HepG2 (cell line): ENCODE data around the gene CALR. TPM values are rescaled to one million over a fixed set of nuclear protein-coding genes. Genes with fewer than 3 reads are reported as not detected.

Source experiments
- ATAC-seq: fragments of 200-7000 bp; cut with Tn5 transposase; 3 replicates; pipeline ENCODE4 v1.9.1; 2020; ENCODE audit warnings: mild to moderate bottlenecking, moderate library complexity
- BruUV-seq: library from RNA; stranded (reverse); fragments of 400-500 nt; replicated peaks from 2 replicates; lab custom pipeline; 2021; lab: Mats Ljungman, UMichigan
- CTCF ChIA-PET: fragments of 300-600 bp; formaldehyde crosslinking; extraction: SDS; loops from one replicate; lab custom pipeline; 2021; ENCODE audit warnings: low total read pairs, inconsistent platforms, low intra/inter-chr PET ratio; lab: Yijun Ruan, JAX
- POLR2A ChIA-PET: fragments of 350-600 bp; sonication (Branson Sonifier 250); formaldehyde crosslinking; loops from one replicate; lab custom pipeline; 2020; ENCODE audit warnings: antibody characterized with exemption, inconsistent platforms; lab: Yijun Ruan, JAX
- DNase-seq: peaks from one replicate; pipeline ENCODE4 v3.0.0-alpha.2; 2015; ENCODE audit warnings: low spot score
- FAIRE-seq: peaks from 3 replicates; lab custom pipeline; 2011; peaks lifted over from hg19 to GRCh38; lab: Jason Lieb, UNC
- H2AFZ ChIP-seq: one replicate; pipeline ENCODE4 v1.6.1; 2011; ENCODE audit warnings: low read length, inconsistent platforms
- H3K27ac ChIP-seq: fragments of 300-600 bp; 3 replicates; pipeline ENCODE4 v1.8.0; 2011; ENCODE audit warnings: mixed run types, mild to moderate bottlenecking, mixed read lengths, low read length, inconsistent platforms; ENCODE audit not compliant: insufficient read depth; ENCODE audit errors: extremely low read length
- H3K27me3 ChIP-seq, 2 experiments: fragments of 200-600 bp in 1 of 2; 2 replicates in 1 of 2; 3 replicates in 1 of 2; pipeline versions ENCODE4 v1.6.0 to v1.8.0; 2011; ENCODE audit warnings: low read length in 2 of 2, mild to moderate bottlenecking in 2 of 2, moderate library complexity in 2 of 2, inconsistent platforms in 1 of 2; ENCODE audit not compliant: insufficient read depth in 2 of 2, control insufficient read depth in 1 of 2
- H3K36me3 ChIP-seq, 2 experiments: fragments of 200-600 bp in 1 of 2; replicated peaks in 1 of 2; 2 replicates in 1 of 2; 3 replicates in 1 of 2; pipeline versions ENCODE4 v1.5.1 to v1.8.0; 2011; ENCODE audit warnings: low read length in 2 of 2, inconsistent platforms in 1 of 2; ENCODE audit not compliant: insufficient read depth in 2 of 2, control insufficient read depth in 1 of 2
- H3K4me1 ChIP-seq: 2 replicates; pipeline ENCODE4 v1.5.1; 2012; ENCODE audit warnings: low read length, inconsistent platforms; ENCODE audit not compliant: insufficient read depth
- H3K4me2 ChIP-seq: 2 replicates; pipeline ENCODE4 v1.6.0; 2011; ENCODE audit warnings: low read depth, low read length, inconsistent platforms
- H3K4me3 ChIP-seq, 3 experiments: fragments of 200-600 bp in 1 of 3; sonication (generic), shearing (Covaris generic) in 1 of 3; replicated peaks in 1 of 3; 2 replicates each; pipeline ENCODE4 v1.5.1; 2011 to 2016; ENCODE audit warnings: low read length in 3 of 3, inconsistent platforms in 2 of 3, low read depth in 2 of 3, mild to moderate bottlenecking in 2 of 3, control low read depth in 1 of 3, mixed read lengths in 1 of 3; ENCODE audit not compliant: insufficient read depth in 1 of 3
- H3K79me2 ChIP-seq: one replicate; pipeline ENCODE4 v1.6.1; 2011; ENCODE audit warnings: low read length, inconsistent platforms; ENCODE audit not compliant: insufficient read depth
- H3K9ac ChIP-seq: 2 replicates; pipeline ENCODE4 v1.6.0; 2011; ENCODE audit warnings: mild to moderate bottlenecking, low read depth, low read length, inconsistent platforms; ENCODE audit not compliant: insufficient read depth
- H3K9me3 ChIP-seq: 2 replicates; pipeline ENCODE4 v1.5.1; 2012; ENCODE audit warnings: mild to moderate bottlenecking, low read length
- H4K20me1 ChIP-seq: 2 replicates; pipeline ENCODE4 v1.6.0; 2011; ENCODE audit warnings: inconsistent platforms, mild to moderate bottlenecking, low read length, moderate library complexity; ENCODE audit not compliant: insufficient read depth
- CSRNP1 ChIP-seq: sonication (generic); formaldehyde crosslinking; IDR thresholded peaks from 2 replicates; pipeline ENCODE4 v1.8.1; 2023; ENCODE audit warnings: mild to moderate bottlenecking, missing genetic modification reagents
- POLR2G ChIP-seq: fragments of 200-400 bp; formaldehyde crosslinking; IDR thresholded peaks from 2 replicates; pipeline ENCODE4 v1.6.1; 2018; ENCODE audit warnings: mild to moderate bottlenecking, low read depth, low read length, moderate library complexity
- RBFOX2 ChIP-seq: fragments of 200-400 bp; formaldehyde crosslinking; IDR thresholded peaks from 2 replicates; pipeline ENCODE4 v1.6.1; 2017; ENCODE audit warnings: low read depth, mild to moderate bottlenecking, low read length
- TRIM24 ChIP-seq: sonication (generic); formaldehyde crosslinking; IDR thresholded peaks from 2 replicates; pipeline ENCODE4 v1.8.0; 2022; ENCODE audit warnings: mild to moderate bottlenecking, missing genetic modification reagents
- XRCC5 ChIP-seq: fragments of 200-400 bp; formaldehyde crosslinking; optimal IDR thresholded peaks from 2 replicates; pipeline ENCODE3; 2017; ENCODE audit warnings: mild to moderate bottlenecking, low read length
- ZNF260 ChIP-seq: sonication (generic); formaldehyde crosslinking; IDR thresholded peaks from 2 replicates; pipeline ENCODE4 v1.4.0; 2020; ENCODE audit warnings: missing genetic modification reagents, low read depth, mild to moderate bottlenecking, borderline replicate concordance
- WGBS: methylation state at CpG from one replicate; pipeline ENCODE4 v1.1.6; 2017; ENCODE audit warnings: low lambda C conversion rate; 5-methylcytosine and 5-hydroxymethylcytosine counted together
- in situ Hi-C: cut with HindIII; loops from 2 replicates; pipeline ENCODE4 v1.10.0; 2017; ENCODE audit warnings: low pct_unique_long_range_greater_than_20kb; ENCODE audit not compliant: extremely low pct_ligation_motif_present
- intact Hi-C: fragments of 100-400 bp; cut with micrococcal nuclease; formaldehyde crosslinking; loops from one replicate; pipeline ENCODE4 v1.10.0; 2022; ENCODE audit not compliant: unreplicated experiment
- polyA plus RNA-seq, 8 experiments: library from polyadenylated mRNA; depleted of rRNA in 3 of 8; stranded (reverse) in 7 of 8; unstranded in 1 of 8; fragments of >200 nt; fragmentation: Illumina TruSeq in 4 of 8; extraction: Trizol in 4 of 8; gene quantifications; 2 replicates each; pipeline versions ENCODE4 v1.2.1 to v1.2.3, GENCODE V29; 2011 to 2016; ENCODE audit warnings: low read depth in 4 of 8, missing spikeins in 1 of 8, mixed read lengths in 1 of 8; ENCODE audit not compliant: insufficient read depth in 1 of 8
- total RNA-seq, 5 experiments: library from RNA; depleted of rRNA; stranded (reverse); fragments of >200 nt; fragmentation: Illumina TruSeq; extraction: Trizol; gene quantifications; 2 replicates each; pipeline ENCODE4 v1.2.3, GENCODE V29; 2016; ENCODE audit warnings: low read depth in 1 of 5
- TF ChIP-seq, protein P1 (sequence below): IDR thresholded peaks from 2 replicates; pipeline ENCODE4 v1.6.1; 2016; ENCODE audit warnings: low read depth, borderline replicate concordance

Gene CALR
- total and polyA plus RNA-seq, 2 of the 13 experiments (the other 11 are each of a cell fraction or from before 2014, with no cell fraction given), result 898 to 934 TPM

- TF ChIP-seq POLR2G (peak; percentile 33; the same call in 1 of the 2 replicates), CSRNP1 (CRISPR knock-in tag) (no peak), ZNF260 (CRISPR knock-in tag) (no peak), XRCC5 (no peak)
- TF ChIP-seq, protein P1, sequence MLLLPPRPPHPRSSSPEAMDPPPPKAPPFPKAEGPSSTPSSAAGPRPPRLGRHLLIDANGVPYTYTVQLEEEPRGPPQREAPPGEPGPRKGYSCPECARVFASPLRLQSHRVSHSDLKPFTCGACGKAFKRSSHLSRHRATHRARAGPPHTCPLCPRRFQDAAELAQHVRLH (CRISPR knock-in tag), result no peak
- TF ChIP-seq, all 625 proteins: peak for 2
Measured at GRCh38 chr19:12947702-12948611, 9.5 kb downstream of the CALR start (continued).

- no peak for ATAC-seq
- 0 out of 2 replicates have a peak, but pooled peaks have one; percentile 29 for TF ChIP-seq RBFOX2
- no peak for TF ChIP-seq TRIM24 (CRISPR knock-in tag)
- no peak for DNase-seq
- H3K9me3 ChIP-seq, result no peaks in the 10 kb centered on the region
- H3K4me1 ChIP-seq, result peaks cover 19% of the 10 kb centered on the region
- in situ Hi-C loops, result no loop called here
- no peaks in the 10 kb centered on the region; a peak in 1 of 5 replicates for H3K27me3 ChIP-seq
- no peak overlapping the region for H3K4me3 ChIP-seq
- WGBS, result 100% methylated on average over 5 of the region's 30 CpGs
- no peaks in the 10 kb centered on the region; the same call in 1 of the 2 replicates for H4K20me1 ChIP-seq
- no TSS peak for BruUV-seq
- no peak for FAIRE-seq
- ChIA-PET POLR2A (interaction anchor here (0.7 kb wide), 1 partner anchor 11 kb away, joined by 3 read pairs; no protein-coding TSS in a partner anchor), CTCF (no interaction called here)
- H3K4me2 ChIP-seq, result no peak overlapping the region
- no peak overlapping the region for H3K27ac ChIP-seq
- no peak overlapping the region for H3K9ac ChIP-seq
- peaks cover 31 to 54% of the 10 kb centered on the region in 2 experiments; a peak in 4 of 5 replicates for H3K36me3 ChIP-seq
- intact Hi-C loops, result no loop called here
- no peak overlapping the region for H2AFZ ChIP-seq
- peaks cover 20% of the 10 kb centered on the region for H3K79me2 ChIP-seq
Measured at GRCh38 chr19:12948612-12949362, 10.4 kb downstream of the CALR start.
